ENCODE data around the gene TRAPPC2. TPM values are rescaled to one million over a fixed set of nuclear protein-coding genes. Genes with fewer than 3 reads are reported as not detected.

Gene TRAPPC2
- total and polyA plus RNA-seq, 9 of the 15 experiments (the other 6 are each of a cell fraction or from before 2014, with no cell fraction given) = 10.3 to 30.6 (median 18.6) TPM

DNA sequence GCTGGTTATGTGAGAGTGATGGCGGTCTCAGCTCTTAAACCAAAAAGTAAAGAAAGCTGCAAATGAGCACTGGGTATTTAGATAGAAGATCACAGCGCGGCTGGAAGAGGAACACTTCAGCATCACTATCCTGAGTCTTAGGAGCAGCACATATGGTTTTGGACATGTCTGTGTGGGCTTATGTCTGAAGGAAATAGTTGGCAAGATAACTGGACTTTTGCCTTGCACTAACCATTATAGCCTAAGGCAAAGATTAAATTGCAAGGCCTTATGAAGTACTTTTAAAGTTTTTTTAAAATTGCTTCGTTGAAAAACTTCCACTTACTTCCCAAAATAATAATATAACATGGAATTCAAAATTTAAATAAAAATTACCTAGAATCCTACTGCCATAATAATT lies 50.1 kb downstream of the TRAPPC2 start:
- DNase-seq (ENCODE audit: extremely low read depth in 1 of 4, low spot score in 3 of 4) = no peak
- no peaks in the 10 kb centered on the region for H3K27me3 ChIP-seq (ENCODE audit: control insufficient read depth in 2 of 2, insufficient read depth in 2 of 2, low read length in 2 of 2)
- no peaks in the 10 kb centered on the region for H4K20me1 ChIP-seq (replicated peaks; ENCODE audit: control insufficient read depth, insufficient read depth, low read length)
- no peak overlapping the region for H2AFZ ChIP-seq (ENCODE audit: low read depth, low read length)
- no peak for ATAC-seq
- FAIRE-seq = no peak
- no peak overlapping the region for H3K27ac ChIP-seq (ENCODE audit: extremely low read depth, low read depth, low read length)
- no peaks in the 10 kb centered on the region for H3K9me1 ChIP-seq (ENCODE audit: control insufficient read depth, insufficient read depth, low read length)
- no peak overlapping the region for H3K9ac ChIP-seq (ENCODE audit: insufficient read depth in 1 of 2, low read depth in 2 of 2, low read length in 2 of 2)
- H3K4me2 ChIP-seq (ENCODE audit: insufficient read depth, low read length) = no peak overlapping the region
- intact Hi-C loops (cut with micrococcal nuclease) = no loop called here
- no peaks in the 10 kb centered on the region for H3K9me3 ChIP-seq (replicated peaks; ENCODE audit: control insufficient read depth, insufficient read depth, low read depth, low read length)
- in situ Hi-C loops (cut with MboI) = no loop called here
- H3K36me3 ChIP-seq (ENCODE audit: control insufficient read depth, insufficient read depth, low read length) = no peaks in the 10 kb centered on the region
- H3K4me1 ChIP-seq (replicated peaks in 1 of 2; ENCODE audit: control insufficient read depth in 2 of 2, insufficient read depth in 2 of 2, low read length in 2 of 2) = no peaks in the 10 kb centered on the region; a peak in 2 of 5 replicates
- TF ChIP-seq CEBPB (tag; IDR thresholded peaks at IDR 0.05) (no peak), ASH1L (IDR thresholded peaks at IDR 0.05; ENCODE audit: borderline replicate concordance, low read depth, partially characterized antibody) (no peak), MAFK (IDR thresholded peaks at IDR 0.05; ENCODE audit: low read length) (no peak), ZNF77 (CRISPR knock-in tag; IDR thresholded peaks at IDR 0.05) (no peak), SMC3 (conservative IDR thresholded peaks at IDR 0.05; ENCODE audit: insufficient read depth, low read depth, low read length) (no peak), ZNF778 (CRISPR knock-in tag; IDR thresholded peaks at IDR 0.05) (no peak), HNRNPK (IDR thresholded peaks at IDR 0.05; ENCODE audit: low read depth, low read length, poor library complexity, severe bottlenecking) (no peak), ZC3H4 (CRISPR knock-in tag; IDR thresholded peaks at IDR 0.05; ENCODE audit: borderline replicate concordance) (no peak), HINFP (tag; conservative IDR thresholded peaks at IDR 0.05; ENCODE audit: low read depth) (no peak), HMBOX1 (IDR thresholded peaks at IDR 0.05) (no peak), ZNF134 (CRISPR knock-in tag; conservative IDR thresholded peaks at IDR 0.05) (no peak)
- TF ChIP-seq, protein P1, sequence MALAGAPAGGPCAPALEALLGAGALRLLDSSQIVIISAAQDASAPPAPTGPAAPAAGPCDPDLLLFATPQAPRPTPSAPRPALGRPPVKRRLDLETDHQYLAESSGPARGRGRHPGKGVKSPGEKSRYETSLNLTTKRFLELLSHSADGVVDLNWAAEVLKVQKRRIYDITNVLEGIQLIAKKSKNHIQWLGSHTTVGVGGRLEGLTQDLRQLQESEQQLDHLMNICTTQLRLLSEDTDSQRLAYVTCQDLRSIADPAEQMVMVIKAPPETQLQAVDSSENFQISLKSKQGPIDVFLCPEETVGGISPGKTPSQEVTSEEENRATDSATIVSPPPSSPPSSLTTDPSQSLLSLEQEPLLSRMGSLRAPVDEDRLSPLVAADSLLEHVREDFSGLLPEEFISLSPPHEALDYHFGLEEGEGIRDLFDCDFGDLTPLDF (CRISPR knock-in tag; IDR thresholded peaks at IDR 0.05) = no peak
- TF ChIP-seq, protein P2, sequence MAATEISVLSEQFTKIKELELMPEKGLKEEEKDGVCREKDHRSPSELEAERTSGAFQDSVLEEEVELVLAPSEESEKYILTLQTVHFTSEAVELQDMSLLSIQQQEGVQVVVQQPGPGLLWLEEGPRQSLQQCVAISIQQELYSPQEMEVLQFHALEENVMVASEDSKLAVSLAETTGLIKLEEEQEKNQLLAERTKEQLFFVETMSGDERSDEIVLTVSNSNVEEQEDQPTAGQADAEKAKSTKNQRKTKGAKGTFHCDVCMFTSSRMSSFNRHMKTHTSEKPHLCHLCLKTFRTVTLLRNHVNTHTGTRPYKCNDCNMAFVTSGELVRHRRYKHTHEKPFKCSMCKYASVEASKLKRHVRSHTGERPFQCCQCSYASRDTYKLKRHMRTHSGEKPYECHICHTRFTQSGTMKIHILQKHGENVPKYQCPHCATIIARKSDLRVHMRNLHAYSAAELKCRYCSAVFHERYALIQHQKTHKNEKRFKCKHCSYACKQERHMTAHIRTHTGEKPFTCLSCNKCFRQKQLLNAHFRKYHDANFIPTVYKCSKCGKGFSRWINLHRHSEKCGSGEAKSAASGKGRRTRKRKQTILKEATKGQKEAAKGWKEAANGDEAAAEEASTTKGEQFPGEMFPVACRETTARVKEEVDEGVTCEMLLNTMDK (IDR thresholded peaks at IDR 0.05; ENCODE audit: borderline replicate concordance, insufficient read depth, low read depth, low read length, poor library complexity, severe bottlenecking) = no peak
- CTCF ChIA-PET (ENCODE audit: low intra/inter-chr PET ratio) = no interaction called here
- H3K4me3 ChIP-seq = no peak overlapping the region
- POLR2A ChIA-PET = interaction anchor here (1.0 kb wide), 1 partner anchor 15 kb away, joined by 4 read pairs; no protein-coding TSS in a partner anchor
- BruUV-seq (replicated peaks) = no TSS peak
- WGBS (ENCODE audit: insufficient coverage, low coverage, missing lambda C conversion rate) = 74% methylated on average over 4 of the region's 4 CpGs
- H3K79me2 ChIP-seq (ENCODE audit: control insufficient read depth, insufficient read depth, low read length) = peaks cover 4% of the 10 kb centered on the region

Measured in K562 (cell line).